Activated CD4-positive, alpha-beta T cell treated with anti-CD3 and anti-CD28 coated beads for 1 hour (primary cell): ENCODE results near the gene SLC9C1.

Experiments
- DNase-seq: peaks from one replicate; pipeline ENCODE4 v3.0.0-alpha.2; 2020

The SLC9C1 gene

DNA sequence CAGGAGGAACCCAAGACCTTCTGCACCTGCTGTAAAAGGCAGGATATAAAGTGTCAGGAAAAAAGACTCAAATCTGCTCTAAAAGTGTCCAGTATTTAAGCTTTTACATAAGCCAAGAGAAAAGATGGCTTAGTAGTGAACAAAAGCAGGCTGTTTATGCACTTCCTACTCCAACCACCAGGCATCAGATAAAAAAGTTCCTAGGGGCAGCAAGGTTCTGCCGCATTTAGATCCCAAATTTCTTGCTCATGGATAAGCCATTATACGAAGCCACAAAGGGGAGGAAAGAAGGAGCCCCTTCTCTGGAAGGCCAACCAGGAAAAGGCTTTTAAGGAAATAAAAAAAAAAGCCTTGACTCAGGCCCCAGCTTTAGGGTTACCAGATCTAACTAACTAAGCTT is 10.6 kb upstream of the SLC9C1 start:
- no peak for DNase-seq

GRCh38 chr3:112303764-112304325 is 9.8 kb upstream of the SLC9C1 start:
- no peak for DNase-seq

DNA sequence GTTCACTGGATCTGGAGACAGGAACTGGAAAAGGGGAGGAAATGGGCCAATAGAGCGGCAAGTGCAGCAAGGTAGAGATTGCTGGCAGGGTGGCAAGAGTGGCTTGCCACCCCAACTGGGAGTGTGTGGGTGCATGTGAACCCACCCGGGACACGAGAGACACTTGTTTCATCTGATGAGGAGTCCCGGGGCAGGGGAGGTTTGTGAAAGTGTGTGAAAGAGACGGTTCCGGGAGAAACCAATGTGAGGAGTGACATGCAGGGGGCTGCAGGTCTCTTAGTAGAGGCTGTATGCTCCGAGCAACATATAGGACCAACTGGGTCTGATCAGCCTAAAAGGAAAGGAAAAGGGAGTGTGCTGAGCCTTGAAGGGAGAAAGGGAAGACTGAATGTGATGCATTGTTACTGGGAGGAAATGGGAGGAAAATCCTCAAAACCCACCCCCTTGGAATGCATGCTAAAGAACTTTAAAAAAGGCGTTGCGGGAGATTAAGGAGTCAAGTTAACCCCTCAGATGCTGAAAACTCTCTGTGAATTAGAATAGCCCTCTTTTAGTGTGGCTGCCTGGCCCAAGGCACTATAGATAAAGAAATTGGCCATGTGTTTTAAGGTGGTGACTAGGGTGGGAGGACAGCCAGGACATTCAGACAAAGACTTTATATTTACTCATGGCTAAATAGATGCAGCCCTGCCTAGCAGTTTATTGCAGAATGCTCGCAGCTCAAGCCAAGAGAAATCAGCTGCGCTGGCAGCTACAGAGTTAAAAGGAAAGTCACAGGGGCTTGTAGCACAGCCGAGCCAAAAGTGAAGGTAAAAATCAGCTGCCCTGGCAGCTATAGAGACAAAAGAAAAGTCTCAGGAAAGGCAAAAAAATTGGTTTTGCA is 9.1 kb upstream of the SLC9C1 start:
- no peak for DNase-seq

DNA sequence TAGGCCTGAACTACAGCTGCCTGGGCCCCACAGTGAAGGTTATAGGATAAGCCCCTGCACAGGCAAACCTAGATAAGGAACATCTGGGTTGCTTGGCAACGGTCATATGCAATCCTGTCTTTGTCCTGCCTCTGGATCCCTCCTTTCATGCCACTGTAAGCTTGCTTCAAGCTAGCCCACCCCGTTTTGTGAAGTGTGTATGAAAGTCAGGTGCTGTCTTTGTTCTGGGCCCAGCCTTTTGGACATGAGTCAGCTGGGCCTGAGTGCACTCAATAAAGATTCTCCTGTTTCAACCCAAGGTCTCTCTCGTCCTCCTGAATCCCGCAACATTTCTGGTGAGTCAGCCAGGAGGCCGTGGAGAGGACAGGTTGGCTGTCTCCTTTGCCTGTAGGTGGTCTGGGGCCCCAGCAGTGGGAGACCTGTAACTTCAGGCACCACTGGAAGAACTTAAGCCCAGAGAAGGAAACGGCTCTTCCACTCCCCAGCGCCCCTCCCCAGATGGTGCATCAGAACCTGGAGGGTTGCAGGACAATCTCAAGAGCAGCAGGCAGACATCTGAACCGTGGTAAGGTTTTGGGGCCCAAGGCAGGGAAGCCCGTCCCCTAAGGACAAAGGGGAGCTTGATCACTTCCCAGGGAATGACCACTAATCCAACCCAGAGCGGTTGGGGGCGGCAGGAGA is 8.3 kb upstream of the SLC9C1 start:
- no peak for DNase-seq

DNA sequence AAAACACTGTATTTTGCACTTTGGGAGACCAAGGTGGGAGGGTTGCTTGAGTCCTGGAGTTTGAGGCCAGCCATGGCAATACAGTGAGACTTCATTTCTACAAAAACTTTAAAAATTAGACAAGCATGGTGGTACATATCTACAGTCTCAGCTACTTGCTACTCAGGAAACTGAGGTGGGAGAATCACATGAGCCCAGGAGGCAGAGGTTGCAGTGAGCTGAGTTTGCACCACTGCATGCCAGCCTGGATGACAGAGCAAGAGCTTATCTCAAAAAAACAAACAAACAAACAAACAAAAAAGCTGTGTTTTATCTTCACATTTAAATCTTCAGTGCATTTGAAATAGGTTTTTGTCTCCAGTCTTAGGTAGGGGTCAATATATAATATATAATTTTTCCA is 4.8 kb upstream of the SLC9C1 start:
- no peak for DNase-seq

- DNase-seq: no peak
Measured at GRCh38 chr3:112297714-112298113, 3.7 kb upstream of the SLC9C1 start.

- no peak for DNase-seq
Measured at GRCh38 chr3:112289011-112289410, 5.0 kb downstream of the SLC9C1 start.

- no peak for DNase-seq
Measured at GRCh38 chr3:112280266-112280665, 13.8 kb downstream of the SLC9C1 start.

GRCh38 chr3:112273536-112273935 is 20.5 kb downstream of the SLC9C1 start:
- DNase-seq: no peak

- no peak for DNase-seq
Measured at GRCh38 chr3:112261742-112262141, 32.3 kb downstream of the SLC9C1 start.

DNA sequence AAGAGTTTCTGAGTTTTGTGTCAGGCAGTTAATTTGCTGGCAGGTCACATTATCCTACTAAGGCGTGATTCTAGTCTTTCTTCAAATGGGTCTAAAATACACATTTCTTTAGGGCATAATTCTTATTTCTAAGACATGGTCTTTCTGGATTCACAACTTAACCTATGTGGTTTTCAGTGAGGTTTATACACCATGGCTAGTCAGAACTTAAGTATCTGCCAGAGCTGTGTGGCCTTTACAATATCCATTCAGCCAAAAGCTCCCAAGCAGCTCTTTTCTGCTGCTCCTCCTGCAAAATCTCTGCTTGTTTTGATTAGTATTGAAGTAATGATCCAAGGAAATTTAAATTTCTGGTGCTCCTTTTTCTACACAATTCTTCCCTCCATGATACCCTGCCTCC is 33.5 kb downstream of the SLC9C1 start:
- no peak for DNase-seq

- no peak for DNase-seq
Measured at GRCh38 chr3:112253301-112253971, 40.6 kb downstream of the SLC9C1 start.

GRCh38 chr3:112247900-112248299 is 46.1 kb downstream of the SLC9C1 start:
- no peak for DNase-seq

- no peak for DNase-seq
Measured at GRCh38 chr3:112247350-112247749, 46.7 kb downstream of the SLC9C1 start.

- no peak for DNase-seq
Measured at GRCh38 chr3:112233083-112233482, 60.9 kb downstream of the SLC9C1 start.

- DNase-seq: no peak
Measured at GRCh38 chr3:112231727-112232126, 62.3 kb downstream of the SLC9C1 start.

- no peak for DNase-seq
Measured at GRCh38 chr3:112230033-112230432, 64.0 kb downstream of the SLC9C1 start.

DNA sequence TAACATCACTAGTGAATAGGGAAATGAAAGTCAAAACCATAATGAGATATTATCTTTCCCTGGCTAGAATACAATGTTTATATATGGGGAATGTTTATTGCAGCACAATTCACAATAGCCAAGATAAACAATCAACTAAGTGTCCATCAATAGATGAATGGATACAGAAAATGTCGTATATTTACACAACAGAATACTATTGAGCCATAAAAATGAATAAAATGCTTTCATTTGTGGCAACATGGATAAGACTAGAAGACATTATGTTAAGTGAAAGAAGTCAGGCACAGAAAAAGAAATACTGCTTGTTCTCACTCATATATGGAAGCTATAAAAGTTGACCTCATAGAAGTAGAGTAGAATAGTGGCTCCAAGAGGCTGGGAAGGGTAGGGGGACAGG is 65.2 kb downstream of the SLC9C1 start:
- DNase-seq: no peak

DNA sequence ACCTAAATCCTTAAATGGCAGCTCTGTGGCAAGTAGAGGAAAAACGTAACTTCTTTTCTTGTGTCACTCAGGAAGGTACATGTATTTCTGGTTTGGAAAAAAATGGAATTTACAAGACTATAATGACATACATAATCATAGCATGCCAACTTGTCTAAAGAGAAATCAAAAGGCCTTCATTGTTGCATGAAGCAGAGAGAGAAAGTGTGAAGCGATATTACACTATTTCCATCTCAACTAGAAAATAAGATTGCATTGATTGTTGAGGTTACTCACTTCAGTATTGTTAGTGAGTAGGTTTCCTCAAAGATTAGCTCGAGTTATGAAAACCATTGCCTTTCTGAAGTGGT is 93.7 kb downstream of the SLC9C1 start:
- DNase-seq: no peak

GRCh38 chr3:112199622-112200316 is 94.2 kb downstream of the SLC9C1 start:
- DNase-seq: no peak

DNA sequence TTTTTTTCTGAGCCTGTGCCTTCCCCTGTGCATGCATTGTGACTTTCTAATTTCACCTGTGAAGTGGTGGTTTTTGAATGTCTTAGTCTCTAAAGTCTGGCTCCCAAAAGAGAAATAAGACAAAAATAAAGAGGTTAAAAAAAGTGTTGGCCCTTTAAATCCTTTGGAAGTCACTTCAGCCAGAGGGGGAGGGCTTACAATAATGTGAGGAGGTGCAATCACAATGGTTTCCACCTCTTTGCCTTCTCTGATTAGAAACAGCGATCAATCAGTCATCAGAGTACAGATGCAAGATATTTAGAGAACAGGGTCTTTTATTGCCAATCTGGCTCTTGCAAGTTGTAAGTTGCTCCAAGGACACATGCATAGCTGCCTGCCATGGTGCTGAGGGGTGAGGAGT is 96.9 kb downstream of the SLC9C1 start:
- DNase-seq: no peak

- no peak for DNase-seq
Measured at GRCh38 chr3:112187300-112187699, 106.7 kb downstream of the SLC9C1 start.
